Measurements from ENCODE around the gene MYO5B.

Gene MYO5B

DNA sequence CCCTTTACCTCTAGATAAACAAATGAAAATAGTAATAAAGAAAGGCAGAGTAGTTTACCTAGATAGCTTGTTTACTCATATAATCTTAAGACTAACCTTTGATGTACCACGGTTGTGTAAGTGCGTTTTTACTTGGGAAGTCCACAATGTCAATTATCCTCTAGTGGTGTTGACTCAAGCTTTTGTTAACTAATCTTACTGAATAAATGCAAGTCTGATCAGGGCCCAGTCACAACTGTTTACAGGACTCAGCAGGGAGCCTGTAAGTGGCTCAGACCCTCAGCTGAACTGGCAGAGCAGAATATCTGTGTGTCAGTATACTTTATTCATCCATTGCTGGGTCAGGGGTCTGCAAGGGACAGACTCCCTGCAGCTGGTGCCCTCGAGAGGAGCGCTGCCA, 283.5 kb downstream of the MYO5B start:
- no peak for DNase-seq (ENCODE audit: low read depth)

DNA sequence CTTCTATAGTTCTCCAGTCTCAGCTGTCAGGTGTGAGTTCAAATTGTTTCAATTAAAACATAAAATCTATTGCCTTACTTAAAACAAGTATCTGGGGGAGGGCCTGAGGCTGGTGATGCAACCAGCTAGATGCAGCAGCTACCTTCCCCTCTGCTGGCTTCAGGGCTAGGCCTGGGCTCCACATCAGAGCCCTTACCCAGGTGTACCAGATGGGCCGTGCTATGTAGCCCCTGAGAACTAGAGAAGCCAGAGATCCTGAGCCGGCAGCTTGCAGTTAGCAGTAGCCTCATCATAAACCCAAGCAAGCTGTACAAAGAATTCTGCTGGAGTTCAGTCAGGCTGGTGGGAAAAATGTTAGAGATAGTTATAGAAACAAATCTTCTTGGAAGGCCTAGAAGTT, 284.0 kb downstream of the MYO5B start:
- DNase-seq (ENCODE audit: low read depth), result no peak
- no peak overlapping the region for H3K4me3 ChIP-seq (ENCODE audit: low read depth, low read length)
- no peak for TF ChIP-seq POLR2A (IDR thresholded peaks at IDR 0.05; ENCODE audit: extremely low read depth, insufficient read length)
- no peak for TF ChIP-seq MYC (IDR thresholded peaks at IDR 0.05; ENCODE audit: low read depth, low read length)
- TF ChIP-seq, protein P1, sequence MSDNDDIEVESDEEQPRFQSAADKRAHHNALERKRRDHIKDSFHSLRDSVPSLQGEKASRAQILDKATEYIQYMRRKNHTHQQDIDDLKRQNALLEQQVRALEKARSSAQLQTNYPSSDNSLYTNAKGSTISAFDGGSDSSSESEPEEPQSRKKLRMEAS (IDR thresholded peaks at IDR 0.05; ENCODE audit: low read depth, low read length), result no peak
- TF ChIP-seq CTCF (IDR thresholded peaks at IDR 0.05; ENCODE audit: low read depth, low read length), result no peak

More for the DNA sequence above, 283.5 kb downstream of the MYO5B start:
- TF ChIP-seq MYC (IDR thresholded peaks at IDR 0.05; ENCODE audit: low read depth, low read length) (no peak), CTCF (IDR thresholded peaks at IDR 0.05; ENCODE audit: low read depth, low read length) (no peak), POLR2A (IDR thresholded peaks at IDR 0.05; ENCODE audit: extremely low read depth, insufficient read length) (no peak)
- TF ChIP-seq, protein P1 (IDR thresholded peaks at IDR 0.05; ENCODE audit: low read depth, low read length), result no peak
- H3K4me3 ChIP-seq (ENCODE audit: low read depth, low read length), result no peak overlapping the region

DNA sequence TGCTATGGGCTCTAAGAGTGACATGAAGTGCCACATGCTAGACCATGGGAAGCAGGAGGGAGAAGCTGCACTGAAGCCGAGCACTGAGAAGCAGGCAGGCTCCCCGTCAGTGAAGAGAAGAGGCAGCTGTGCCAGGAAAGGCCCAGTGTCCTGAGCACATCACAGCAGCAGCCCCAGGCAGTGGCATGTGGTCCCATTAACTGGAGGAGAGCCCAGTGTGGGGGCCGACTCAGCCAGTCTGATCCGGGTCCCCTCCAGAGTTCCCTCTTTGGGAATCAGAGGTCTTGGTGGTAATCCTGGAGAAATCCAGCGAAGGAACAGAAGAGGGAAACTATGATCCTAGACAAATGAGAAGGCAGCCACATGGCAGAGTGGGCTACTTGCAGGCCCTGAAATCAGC, 284.9 kb downstream of the MYO5B start:
- DNase-seq (ENCODE audit: low read depth), result no peak
- TF ChIP-seq POLR2A (IDR thresholded peaks at IDR 0.05; ENCODE audit: extremely low read depth, insufficient read length), result no peak
- H3K4me3 ChIP-seq (ENCODE audit: low read depth, low read length), result no peak overlapping the region

GRCh38 chr18:49907346-49907929, 287.5 kb downstream of the MYO5B start:
- TF ChIP-seq, protein P1 (IDR thresholded peaks at IDR 0.05; ENCODE audit: low read depth, low read length), result no peak
- TF ChIP-seq POLR2A (IDR thresholded peaks at IDR 0.05; ENCODE audit: extremely low read depth, insufficient read length) (no peak), MYC (IDR thresholded peaks at IDR 0.05; ENCODE audit: low read depth, low read length) (no peak), CTCF (IDR thresholded peaks at IDR 0.05; ENCODE audit: low read depth, low read length) (no peak)
- DNase-seq (ENCODE audit: low read depth), result no peak

DNA sequence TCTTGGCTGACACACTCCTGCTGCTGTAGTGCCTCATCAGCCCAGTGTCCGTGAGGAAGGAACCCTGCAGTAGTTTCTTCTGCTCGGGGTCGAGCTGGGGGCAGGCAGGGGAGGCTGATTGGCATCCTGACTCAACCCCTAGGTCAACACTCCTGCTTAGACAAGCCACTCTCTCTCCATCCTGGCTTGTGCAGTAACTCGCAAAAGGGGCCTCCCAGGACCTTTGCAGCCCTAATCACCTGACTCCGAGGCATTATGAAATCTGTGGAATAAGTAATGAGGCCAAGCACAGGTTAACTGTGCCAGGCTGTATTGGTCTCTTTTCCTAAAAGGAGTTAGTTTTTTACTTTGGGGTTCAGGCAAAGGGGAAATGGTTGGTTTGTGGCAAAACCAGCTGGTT, 289.2 kb downstream of the MYO5B start:
- H3K4me3 ChIP-seq (ENCODE audit: low read depth, low read length), result no peak overlapping the region
- no peak for TF ChIP-seq POLR2A (IDR thresholded peaks at IDR 0.05; ENCODE audit: extremely low read depth, insufficient read length)
- TF ChIP-seq CTCF (IDR thresholded peaks at IDR 0.05; ENCODE audit: low read depth, low read length), result no peak
- TF ChIP-seq, protein P1 (IDR thresholded peaks at IDR 0.05; ENCODE audit: low read depth, low read length), result no peak
- no peak for TF ChIP-seq MYC (IDR thresholded peaks at IDR 0.05; ENCODE audit: low read depth, low read length)
- DNase-seq (ENCODE audit: low read depth), result no peak

More at GRCh38 chr18:49907346-49907929, 287.5 kb downstream of the MYO5B start:
- H3K4me3 ChIP-seq (ENCODE audit: low read depth, low read length), result no peak overlapping the region

- no peak overlapping the region for H3K4me3 ChIP-seq (ENCODE audit: low read depth, low read length)
- DNase-seq (ENCODE audit: low read depth), result no peak
- TF ChIP-seq, protein P1 (IDR thresholded peaks at IDR 0.05; ENCODE audit: low read depth, low read length), result no peak
- TF ChIP-seq POLR2A (IDR thresholded peaks at IDR 0.05; ENCODE audit: extremely low read depth, insufficient read length), result no peak
- TF ChIP-seq CTCF (IDR thresholded peaks at IDR 0.05; ENCODE audit: low read depth, low read length), result no peak
- TF ChIP-seq MYC (IDR thresholded peaks at IDR 0.05; ENCODE audit: low read depth, low read length), result no peak
Observed at GRCh38 chr18:49904871-49905555, 289.9 kb downstream of the MYO5B start.

Measured in NB4 (cell line).